ENCODE measurements around the gene GPR141.
"Not testable (repeated sequence)": the region's sequence is repeated elsewhere in the genome, so short reads cannot be mapped to it uniquely, and the experiment has no call there.

GPR141 gene

DNA sequence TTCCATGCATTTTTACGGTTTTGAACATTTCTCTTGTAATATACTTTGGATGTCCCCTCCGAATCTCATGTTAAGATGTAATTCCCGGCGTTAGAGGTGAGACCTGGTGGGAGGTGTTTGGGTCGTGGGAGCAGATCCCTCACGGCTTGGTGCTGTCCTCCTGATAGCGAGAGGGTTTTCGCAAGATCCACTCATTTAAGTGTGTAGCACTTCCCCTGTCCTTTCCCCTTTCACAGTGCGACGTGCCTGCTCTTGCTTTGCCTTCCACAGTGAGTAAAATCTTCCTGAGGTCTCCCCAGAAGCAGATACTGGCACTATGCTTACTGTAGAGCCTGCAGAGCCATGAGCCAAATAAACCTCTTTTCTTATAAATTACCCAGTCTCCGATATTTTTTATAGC is 6.6 kb downstream of the GPR141 start:
- no peak for DNase-seq

DNA sequence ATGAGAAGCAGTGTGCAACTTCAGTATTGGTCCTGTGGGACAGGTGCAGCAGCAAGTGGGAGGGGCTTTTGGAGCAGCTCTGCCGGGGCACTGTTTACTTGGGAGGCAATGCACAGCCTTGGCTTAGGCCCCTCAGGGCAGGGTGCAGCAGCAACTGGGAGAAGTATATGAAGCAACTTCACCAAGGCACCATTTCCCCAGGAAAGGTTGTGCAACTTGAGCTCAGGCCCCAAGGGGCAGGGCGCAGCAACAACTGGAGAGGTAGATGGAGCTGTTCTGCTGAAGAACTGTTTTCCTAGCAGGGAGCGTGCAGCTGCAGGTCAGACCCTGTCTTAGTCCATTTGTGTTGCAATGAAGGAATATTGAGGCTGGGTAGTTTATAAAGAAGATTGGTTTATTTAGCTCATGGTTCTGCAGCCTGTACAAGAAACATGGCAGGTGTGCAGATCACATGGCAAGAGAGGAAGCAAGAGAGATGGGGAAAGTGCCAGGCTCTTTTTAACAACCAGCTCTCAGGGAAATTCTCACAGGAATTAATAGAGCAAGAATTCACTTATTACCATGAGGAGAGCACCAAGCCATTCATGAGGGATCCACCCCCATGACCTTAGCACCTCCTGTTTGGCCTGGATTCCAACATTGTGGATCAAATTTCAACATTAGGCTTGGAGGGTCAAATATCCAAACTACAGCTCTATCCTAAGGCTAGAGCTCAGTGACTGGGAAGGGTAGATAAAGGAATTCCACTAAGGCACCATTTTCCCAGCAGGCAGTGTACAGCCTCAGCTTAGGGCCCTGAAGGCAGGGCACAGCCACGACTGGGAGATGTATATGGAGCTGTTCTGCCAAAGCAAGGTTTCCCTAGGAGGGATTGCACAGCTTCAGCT is 10.9 kb downstream of the GPR141 start:
- no peak for DNase-seq

DNA sequence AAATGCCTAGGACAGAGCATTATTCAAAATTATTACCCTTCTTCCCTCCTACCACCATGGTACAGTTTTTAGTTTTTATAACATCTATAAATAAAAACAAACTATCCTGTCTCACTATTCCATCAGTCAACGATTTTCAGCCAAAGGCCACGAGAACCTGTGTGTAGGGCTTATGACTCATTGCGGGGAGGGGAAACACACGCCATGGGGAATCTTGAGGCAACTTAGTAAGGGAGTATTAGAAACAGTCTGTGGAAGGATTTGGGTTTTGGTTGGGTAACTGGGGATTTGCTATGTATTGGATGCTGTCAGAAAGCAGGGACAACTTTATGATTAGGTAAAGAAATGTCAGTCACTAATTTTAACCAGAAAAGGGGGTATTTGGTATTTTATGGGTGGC is 14.7 kb downstream of the GPR141 start:
- DNase-seq = no peak

DNA sequence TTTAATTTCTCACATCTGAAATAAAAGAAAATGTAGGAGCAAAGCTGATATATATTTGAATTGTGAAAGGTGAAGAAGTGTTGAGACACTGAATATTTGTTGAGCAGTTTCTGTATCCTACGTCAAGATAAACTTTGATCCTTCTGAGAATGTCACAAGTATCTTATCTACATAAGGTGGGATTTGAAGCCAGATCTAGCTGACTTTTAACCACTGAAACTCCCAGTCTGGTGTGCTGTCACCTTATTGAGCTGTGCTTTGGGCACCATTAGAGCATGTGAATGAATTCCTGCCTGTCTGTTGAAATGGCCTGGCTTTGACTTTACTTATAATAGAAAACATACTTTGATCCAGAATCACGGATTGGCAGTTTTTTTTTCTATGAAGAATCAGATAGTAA is 15.2 kb downstream of the GPR141 start:
- no peak for DNase-seq

- no peak for DNase-seq
Observed at GRCh38 chr7:37701769-37702168, 18.2 kb downstream of the GPR141 start.

- DNase-seq = no peak
Observed at GRCh38 chr7:37703361-37703760, 19.8 kb downstream of the GPR141 start.

GRCh38 chr7:37704328-37704833 is 20.8 kb downstream of the GPR141 start:
- not testable (repeated sequence) for DNase-seq

GRCh38 chr7:37705976-37706375 is 22.4 kb downstream of the GPR141 start:
- DNase-seq = no peak

GRCh38 chr7:37706804-37707203 is 23.2 kb downstream of the GPR141 start:
- DNase-seq = no peak

DNA sequence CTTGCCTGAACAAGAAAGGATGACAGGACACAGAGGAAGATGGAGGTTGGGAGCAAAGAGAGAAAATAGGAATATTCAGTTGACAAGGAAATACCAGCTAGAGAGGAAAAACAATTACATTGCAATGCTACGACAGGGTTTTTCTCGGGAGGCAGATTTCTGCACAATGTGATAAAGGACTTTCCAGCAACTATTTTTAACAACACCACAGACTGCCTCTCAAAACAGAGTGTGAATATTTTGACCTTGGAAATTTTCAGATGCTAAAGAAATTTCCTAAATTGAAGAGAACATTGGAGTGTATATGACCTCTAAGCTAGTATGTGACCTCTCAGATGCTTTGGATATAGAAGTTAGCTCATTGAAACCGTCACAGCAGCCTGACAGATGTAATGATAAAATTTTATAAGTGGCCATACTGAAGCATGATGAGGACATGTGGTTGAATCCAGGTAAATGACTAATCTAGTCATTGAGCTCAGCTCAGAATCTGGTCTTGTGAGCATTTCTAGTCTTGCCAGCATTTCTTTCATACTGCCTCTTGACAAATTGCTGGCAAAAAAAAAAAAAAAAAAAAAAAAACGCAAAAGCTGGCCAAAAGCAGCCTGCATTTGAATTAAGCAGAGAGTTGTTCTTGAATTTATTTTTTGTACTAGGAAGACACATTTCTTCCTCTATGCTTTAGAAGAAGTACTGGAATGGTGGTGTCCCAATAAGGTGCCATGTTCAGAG is 24.4 kb downstream of the GPR141 start:
- DNase-seq = no peak

GRCh38 chr7:37709631-37710509 is 26.3 kb downstream of the GPR141 start:
- no peak for DNase-seq

- no peak for DNase-seq
Observed at GRCh38 chr7:37713613-37714012, 30.0 kb downstream of the GPR141 start.

GRCh38 chr7:37714606-37715005 is 31.0 kb downstream of the GPR141 start:
- no peak for DNase-seq

- DNase-seq = no peak
Observed at GRCh38 chr7:37718585-37718984, 35.0 kb downstream of the GPR141 start.

- no peak for DNase-seq
Observed at GRCh38 chr7:37719077-37719476, 35.5 kb downstream of the GPR141 start.

DNA sequence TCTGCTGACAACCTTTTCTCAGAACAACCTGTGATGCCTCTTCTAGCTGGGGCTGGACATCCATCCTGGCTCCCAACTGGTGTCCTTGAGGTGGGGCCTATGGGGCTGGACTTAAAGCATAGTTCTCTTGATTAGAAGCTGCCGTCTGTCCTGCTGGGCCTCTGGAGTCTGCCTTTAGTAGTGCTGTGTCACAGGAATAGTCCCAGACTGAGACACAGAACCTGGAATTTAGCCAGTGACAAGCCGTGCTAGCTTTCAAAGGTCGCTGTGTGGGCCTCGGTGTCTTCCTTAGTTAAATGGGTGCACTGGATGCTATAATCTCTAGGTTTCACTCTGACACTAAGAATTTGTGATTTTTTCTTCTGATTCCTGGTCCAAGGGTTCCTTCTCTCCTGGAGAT is 41.2 kb downstream of the GPR141 start:
- DNase-seq = no peak

DNA sequence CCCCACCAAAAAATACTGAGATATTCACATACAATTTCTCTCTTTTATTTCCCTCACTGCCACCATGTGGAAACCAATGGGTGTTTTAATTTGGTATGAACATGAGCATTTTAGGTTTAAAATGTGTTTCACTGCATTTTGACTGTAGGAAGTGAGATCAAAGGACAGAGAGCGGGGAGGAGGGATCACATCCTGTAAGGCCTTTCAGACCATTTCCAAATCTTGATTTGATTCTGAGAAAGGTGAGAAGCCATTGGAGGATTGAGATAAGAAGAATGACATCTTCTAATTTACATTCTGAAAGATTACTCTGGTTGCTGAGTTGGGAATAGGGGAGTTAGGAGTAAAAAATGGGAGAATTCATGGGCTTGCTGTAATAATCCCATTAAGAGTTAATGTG is 42.5 kb downstream of the GPR141 start:
- DNase-seq = no peak

DNA sequence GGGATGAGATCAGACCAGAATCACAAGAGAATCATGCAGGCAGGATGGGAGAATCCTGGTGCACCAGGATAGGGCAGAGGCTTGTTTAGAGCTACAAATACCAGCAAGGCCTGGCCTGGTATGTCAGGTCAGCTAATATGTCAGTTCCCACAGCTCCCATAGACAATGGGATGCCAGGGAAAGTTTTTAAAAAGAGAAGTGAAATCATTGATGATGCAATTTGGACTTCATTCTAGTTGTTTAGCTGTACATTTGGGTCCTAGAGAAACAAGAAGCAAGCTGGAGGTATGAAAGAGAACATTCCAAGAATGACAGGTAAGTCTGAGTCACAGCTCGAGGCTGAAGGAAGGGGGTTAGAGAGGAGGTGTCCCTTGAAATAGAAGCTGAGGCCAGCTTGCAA is 45.2 kb downstream of the GPR141 start:
- no peak for DNase-seq

GRCh38 chr7:37729181-37729580 is 45.6 kb downstream of the GPR141 start:
- no peak for DNase-seq

- no peak for DNase-seq
Observed at GRCh38 chr7:37730501-37730900, 46.9 kb downstream of the GPR141 start.

DNA sequence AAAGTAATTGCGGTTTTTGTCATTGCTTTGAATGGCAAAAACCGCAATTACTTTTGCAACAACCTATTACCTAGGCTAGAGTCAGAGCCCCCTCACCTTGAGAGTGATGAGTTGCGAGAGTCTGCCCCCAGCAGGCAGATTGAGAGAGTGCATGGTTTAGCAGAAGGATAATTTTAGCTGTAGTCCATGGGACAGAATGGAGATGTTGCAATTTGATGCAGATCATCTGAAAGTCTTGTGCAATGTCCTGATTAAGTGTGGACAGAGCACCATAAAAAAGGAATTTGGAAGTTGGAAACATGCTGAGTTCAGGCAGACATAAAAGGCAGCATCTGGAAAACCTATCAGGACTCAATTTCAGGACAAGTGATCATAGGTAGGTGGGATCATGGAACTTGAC is 48.7 kb downstream of the GPR141 start:
- no peak for DNase-seq

DNA sequence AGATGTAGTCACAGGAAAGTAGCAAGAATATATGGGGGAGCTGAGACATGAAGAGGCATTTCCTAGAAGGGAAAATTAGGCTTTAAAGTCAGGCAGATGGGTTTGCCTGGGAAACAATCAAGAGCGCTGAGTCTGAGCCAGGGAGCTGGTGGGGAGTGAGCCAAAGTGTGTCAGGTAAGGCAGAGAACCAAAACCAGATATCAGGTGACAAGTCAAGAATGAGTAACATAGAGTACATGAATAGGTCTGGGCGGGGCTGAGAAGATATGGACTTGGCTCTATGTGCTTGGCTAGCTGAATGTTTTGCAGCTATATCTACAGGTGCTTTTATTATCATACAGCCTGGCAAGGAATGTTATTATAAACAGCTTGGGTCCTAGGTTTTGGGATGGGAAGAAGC is 49.3 kb downstream of the GPR141 start:
- DNase-seq = no peak

DNA sequence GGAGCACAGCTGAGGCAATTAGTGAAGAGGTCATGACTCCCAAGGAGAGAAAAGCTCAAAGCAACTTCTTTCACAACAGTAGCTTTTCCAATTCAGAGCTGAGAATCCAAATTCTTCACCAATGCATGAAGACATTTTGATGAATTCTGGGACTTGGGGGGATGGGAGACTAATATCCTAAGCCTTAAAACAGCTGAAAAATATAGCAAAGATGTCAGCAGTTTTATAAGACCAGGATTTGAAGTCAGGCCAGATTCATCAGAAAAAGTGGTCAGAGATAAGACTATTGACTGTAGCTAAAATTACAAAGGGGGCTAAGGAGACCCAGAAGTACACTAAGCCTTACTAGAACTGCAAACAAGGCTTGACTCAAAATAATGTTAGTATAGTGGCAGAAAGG is 51.6 kb downstream of the GPR141 start:
- DNase-seq = no peak

All from activated effector memory CD4-positive, alpha-beta T cell treated with anti-CD3 and anti-CD28 coated beads, Interleukin-2, amount 50 U/mL, for 16 hours (primary cell).